Calu3 (cell line): Measurements from ENCODE around the gene RTL10. TPM values are rescaled to one million over a fixed set of nuclear protein-coding genes. Genes with fewer than 3 reads are reported as not detected.

Experiments used
- BruUV-seq: library from RNA; stranded (reverse); fragments of 400-500 nt; replicated peaks from 2 replicates; lab custom pipeline; 2021; lab: Mats Ljungman, UMichigan
- CTCF ChIA-PET: fragments of 300-600 bp; sonication (Branson Sonifier 250); formaldehyde crosslinking; loops from one replicate; lab custom pipeline; 2022; ENCODE audit warnings: antibody characterized with exemption; lab: Charles Lee
- DNase-seq: peaks from one replicate; pipeline ENCODE4 v3.0.0; 2022
- H3K27ac Mint-ChIP-seq: one replicate; pipeline ENCODE4 v1.8.0; 2022; ENCODE audit warnings: mixed read lengths; ENCODE audit not compliant: unreplicated experiment
- H3K27me3 Mint-ChIP-seq: one replicate; pipeline ENCODE4 v1.8.0; 2022; ENCODE audit warnings: mixed read lengths; ENCODE audit not compliant: unreplicated experiment
- H3K36me3 Mint-ChIP-seq: one replicate; pipeline ENCODE4 v1.8.0; 2022; ENCODE audit warnings: mild to moderate bottlenecking, moderate library complexity, mixed read lengths; ENCODE audit not compliant: insufficient read depth, unreplicated experiment
- H3K4me1 Mint-ChIP-seq: one replicate; pipeline ENCODE4 v1.8.0; 2022; ENCODE audit warnings: mild to moderate bottlenecking, low read depth, mixed read lengths; ENCODE audit not compliant: unreplicated experiment
- H3K4me3 Mint-ChIP-seq: one replicate; pipeline ENCODE4 v1.8.0; 2022; ENCODE audit warnings: mild to moderate bottlenecking, low read depth, moderate library complexity, mixed read lengths; ENCODE audit not compliant: unreplicated experiment
- H3K9me3 Mint-ChIP-seq: one replicate; pipeline ENCODE4 v1.8.0; 2022; ENCODE audit warnings: low read depth, mixed read lengths; ENCODE audit not compliant: unreplicated experiment
- CTCF ChIP-seq: fragments of 200-600 bp; IDR thresholded peaks from one replicate; pipeline ENCODE4 v1.8.0; 2022; ENCODE audit warnings: antibody characterized with exemption; ENCODE audit not compliant: unreplicated experiment
- intact Hi-C: fragments of 100-400 bp; cut with micrococcal nuclease; formaldehyde crosslinking; loops from one replicate; pipeline ENCODE4 v1.10.0; 2022; ENCODE audit not compliant: unreplicated experiment
- total RNA-seq: library from RNA; stranded (reverse); gene quantifications from 2 replicates; pipeline ENCODE4 v1.2.3, GENCODE V29; 2022

The RTL10 gene
- total RNA-seq, 1 experiment from 2014 or later, result 26.2 TPM

- Mint-ChIP-seq H3K36me3 (peaks cover 4% of the 10 kb centered on the region), H3K9me3 (peaks cover 2% of the 10 kb centered on the region), H3K4me3 (no peak overlapping the region), H3K27ac (no peak overlapping the region), H3K4me1 (no peaks in the 10 kb centered on the region), H3K27me3 (no peaks in the 10 kb centered on the region)
- intact Hi-C loops, result no loop called here
- TF ChIP-seq CTCF, result no peak
- no TSS peak for BruUV-seq
- CTCF ChIA-PET, result no interaction called here
- no peak for DNase-seq
Observed at GRCh38 chr22:19823191-19823901, 31.3 kb downstream of the RTL10 start.

- CTCF ChIA-PET, result interaction anchor here (0.6 kb wide), 1 partner anchor 617 kb away, joined by 3 read pairs; no protein-coding TSS in a partner anchor
- H3K9me3 Mint-ChIP-seq, result peaks cover 2% of the 10 kb centered on the region
- H3K36me3 Mint-ChIP-seq, result peaks cover 4% of the 10 kb centered on the region
- H3K4me3 Mint-ChIP-seq, result no peak overlapping the region
- intact Hi-C loops, result no loop called here
- H3K4me1 Mint-ChIP-seq, result no peaks in the 10 kb centered on the region
- DNase-seq, result no peak
- TF ChIP-seq CTCF, result no peak
- H3K27me3 Mint-ChIP-seq, result no peaks in the 10 kb centered on the region
- no peak overlapping the region for H3K27ac Mint-ChIP-seq
- BruUV-seq, result no TSS peak
Observed at GRCh38 chr22:19822301-19823117, 32.2 kb downstream of the RTL10 start.

- BruUV-seq, result no TSS peak
- intact Hi-C loops, result no loop called here
- Mint-ChIP-seq H3K4me3 (no peak overlapping the region), H3K27ac (no peak overlapping the region), H3K27me3 (no peaks in the 10 kb centered on the region), H3K36me3 (peaks cover 4% of the 10 kb centered on the region), H3K4me1 (no peaks in the 10 kb centered on the region), H3K9me3 (peaks cover 2% of the 10 kb centered on the region)
- CTCF ChIA-PET, result interaction anchor here (0.6 kb wide), 1 partner anchor 616 kb away, joined by 3 read pairs; no protein-coding TSS in a partner anchor
- no peak for DNase-seq
- TF ChIP-seq CTCF, result no peak
Observed at GRCh38 chr22:19821523-19822300, 33.0 kb downstream of the RTL10 start.

GRCh38 chr22:19820880-19821522 is 33.7 kb downstream of the RTL10 start:
- Mint-ChIP-seq H3K4me1 (no peaks in the 10 kb centered on the region), H3K4me3 (no peak overlapping the region), H3K9me3 (no peaks in the 10 kb centered on the region), H3K27ac (no peak overlapping the region), H3K36me3 (peaks cover 4% of the 10 kb centered on the region), H3K27me3 (no peaks in the 10 kb centered on the region)
- intact Hi-C loops, result no loop called here
- CTCF ChIA-PET, result no interaction called here
- no TSS peak for BruUV-seq
- no peak for TF ChIP-seq CTCF
- DNase-seq, result no peak
